Heart left ventricle (tissue), 16 donors: ENCODE measurements around the gene CCDC18. TPM values are rescaled to one million over a fixed set of nuclear protein-coding genes. Genes with fewer than 3 reads are reported as not detected.

Source experiments
- ATAC-seq, 4 donors: fragments of 200-7000 bp; cut with Tn5 transposase; one replicate each; pipeline ENCODE4 v1.9.1; 2020 to 2022; ENCODE audit warnings: moderate library complexity in 4 of 4, mild to moderate bottlenecking in 3 of 4, moderate number of reproducible peaks in 1 of 4
- DNase-seq, 5 donors: peaks; one replicate each; pipeline ENCODE4 v3.0.0-alpha.2; 2020
- H3K27ac ChIP-seq, 12 donors: fragments of 200-600 bp; sonication (generic) in 4 of 12; one replicate each; pipeline versions ENCODE4 v1.5.0 to v1.8.0; 2016 to 2022; ENCODE audit warnings: mild to moderate bottlenecking in 2 of 12
- H3K27me3 ChIP-seq, 9 donors: fragments of 200-600 bp; sonication (generic) in 2 of 9; one replicate each; pipeline versions ENCODE4 v1.5.1 to v1.8.0; 2016 to 2022; ENCODE audit warnings: mild to moderate bottlenecking in 3 of 9
- H3K36me3 ChIP-seq, 9 donors: fragments of 200-600 bp; sonication (generic) in 2 of 9; one replicate each; pipeline versions ENCODE4 v1.5.0 to v1.8.0; 2018 to 2022; ENCODE audit warnings: mild to moderate bottlenecking in 2 of 9
- H3K4me1 ChIP-seq, 12 donors: fragments of 200-600 bp; sonication (generic) in 4 of 12; one replicate each; pipeline versions ENCODE4 v1.5.0 to v1.8.0; 2016 to 2022; ENCODE audit warnings: mild to moderate bottlenecking in 3 of 12
- H3K4me3 ChIP-seq, 12 donors: fragments of 200-600 bp; sonication (generic) in 4 of 12; one replicate each; pipeline versions ENCODE4 v1.5.0 to v1.8.0; 2017 to 2022; ENCODE audit warnings: mild to moderate bottlenecking in 9 of 12, moderate library complexity in 4 of 12
- H3K9me3 ChIP-seq, 12 donors: fragments of 200-600 bp; sonication (generic) in 4 of 12; one replicate each; pipeline versions ENCODE4 v1.5.0 to v1.8.0; 2016 to 2022; ENCODE audit warnings: mild to moderate bottlenecking in 1 of 12
- POLR2A ChIP-seq, 2 donors: fragments of 450-650 bp; IDR thresholded peaks; one replicate each; pipeline ENCODE4 v1.6.1; 2017; ENCODE audit warnings: antibody characterized with exemption in 2 of 2, mild to moderate bottlenecking in 2 of 2, moderate library complexity in 2 of 2
- WGBS, 4 donors: extraction: QIAGEN DNeasy Blood & Tissue Kit in 2 of 4; methylation state at CpG; one replicate each; pipeline versions ENCODE4 v1.1.5 to v1.1.7; 2013 to 2018; 5-methylcytosine and 5-hydroxymethylcytosine counted together
- intact Hi-C, 10 donors: fragments of 100-400 bp; cut with DNase I; formaldehyde crosslinking; loops; one replicate each; pipeline versions ENCODE4 v1.11.1 to v1.14.2; 2022
- polyA plus RNA-seq, 2 donors: library from polyadenylated mRNA; stranded (reverse); fragments of 200-250 nt; gene quantifications; one replicate each; pipeline ENCODE4 v1.2.3, GENCODE V29; 2013
- total RNA-seq, 9 donors: library from RNA; depleted of rRNA in 2 of 9; stranded (reverse); fragments of >200 nt in 2 of 9; fragmentation: NEBNext Ultra II Directional in 3 of 9; extraction: Animal tissue kit (Norgen Biotek cat#: 25700) in 3 of 9; gene quantifications; one replicate each; pipeline versions ENCODE4 v1.1.0 to v1.2.4, GENCODE V29; 2016 to 2023
- TF ChIP-seq, protein P1 (sequence below), 12 donors: fragments of 200-600 bp; sonication (generic) in 4 of 12; IDR thresholded peaks; one replicate each; pipeline versions ENCODE4 v1.5.0 to v1.8.0; 2018 to 2022; ENCODE audit warnings: antibody characterized with exemption in 12 of 12, mild to moderate bottlenecking in 5 of 12
- donor health status: ischemic (EF 13 %, LVEDD 7.1; RV severe dilation, severe dysfunction).
- donor health status: healthy with polysubstance abuse.
- donor health status: DM: no; HTN: yes; CAD: no.
- donor health status: DM: no; HTN: no; CAD: no.
- donor health status: ischemic (EF 25% LVEDD 6.9; RV normal size, moderate dysfunction).
- donor health status: ischemic (EF 25% LVEDD 5.7; RV mildly dilated, moderate dysfunction).
- donor health status: healthy.
- donor health status: DM: yes; HTN: yes; CAD: no.
- donor health status: ischemic (EF 35%, LVEDD 5.7; RV mildly dilated, moderate dysfunction).
- donor health status: nonischemic (EF 11% LVEDD 7.7; RV severe dilation, severe dysfunction).
- donor health status: DM: yes; HTN: yes; CAD: no.
- donor health status: PGD.
- donor health status: ischemic (EF 29% LVEDD 5.4; RV normal size, mild dysfunction).
- donor health status: nonischemic (EF 23%, LVEDD 6.1; RV moderate dilation, normal function).

CCDC18 gene
- total and polyA plus RNA-seq, 11 donors, result 1.7 to 8.9 (median 3.4) TPM

DNA sequence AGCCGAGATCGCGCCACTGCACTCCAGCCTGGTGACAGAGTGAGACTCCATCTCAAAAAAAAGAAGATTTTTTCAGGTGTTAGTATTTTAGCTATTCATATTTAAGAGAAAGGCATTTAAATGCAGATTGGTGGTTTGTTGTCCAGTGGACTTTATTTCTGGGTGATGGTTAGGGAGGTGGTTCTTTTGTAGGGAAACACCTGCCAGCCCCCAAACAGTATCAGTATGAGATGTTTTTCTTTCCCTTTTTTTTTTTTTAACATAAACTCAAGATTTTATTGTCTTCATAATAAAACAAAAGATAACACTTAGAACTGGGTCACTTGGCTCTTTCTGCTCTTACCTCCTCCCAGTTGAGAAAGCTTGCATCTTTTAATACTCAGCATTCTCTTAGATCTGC is 9.9 kb downstream of the CCDC18 start:
- Histone ChIP-seq H3K9me3 (no peaks in the 10 kb centered on the region), H3K4me3 (no peak overlapping the region), H3K36me3 (peaks cover 0 to 6% (median 0%) of the 10 kb centered on the region in 9 donors), H3K4me1 (peaks cover 0 to 13% (median 0%) of the 10 kb centered on the region in 12 donors), H3K27ac (no peak overlapping the region), H3K27me3 (no peaks in the 10 kb centered on the region)
- intact Hi-C loops, result no loop called here
- DNase-seq (no peak), ATAC-seq (no peak)
- no peak for TF ChIP-seq POLR2A (IDR thresholded peaks at IDR 0.05)
- TF ChIP-seq, protein P1, sequence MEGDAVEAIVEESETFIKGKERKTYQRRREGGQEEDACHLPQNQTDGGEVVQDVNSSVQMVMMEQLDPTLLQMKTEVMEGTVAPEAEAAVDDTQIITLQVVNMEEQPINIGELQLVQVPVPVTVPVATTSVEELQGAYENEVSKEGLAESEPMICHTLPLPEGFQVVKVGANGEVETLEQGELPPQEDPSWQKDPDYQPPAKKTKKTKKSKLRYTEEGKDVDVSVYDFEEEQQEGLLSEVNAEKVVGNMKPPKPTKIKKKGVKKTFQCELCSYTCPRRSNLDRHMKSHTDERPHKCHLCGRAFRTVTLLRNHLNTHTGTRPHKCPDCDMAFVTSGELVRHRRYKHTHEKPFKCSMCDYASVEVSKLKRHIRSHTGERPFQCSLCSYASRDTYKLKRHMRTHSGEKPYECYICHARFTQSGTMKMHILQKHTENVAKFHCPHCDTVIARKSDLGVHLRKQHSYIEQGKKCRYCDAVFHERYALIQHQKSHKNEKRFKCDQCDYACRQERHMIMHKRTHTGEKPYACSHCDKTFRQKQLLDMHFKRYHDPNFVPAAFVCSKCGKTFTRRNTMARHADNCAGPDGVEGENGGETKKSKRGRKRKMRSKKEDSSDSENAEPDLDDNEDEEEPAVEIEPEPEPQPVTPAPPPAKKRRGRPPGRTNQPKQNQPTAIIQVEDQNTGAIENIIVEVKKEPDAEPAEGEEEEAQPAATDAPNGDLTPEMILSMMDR (IDR thresholded peaks at IDR 0.05), result no peak
- WGBS, 4 donors, result 93 to 98% (median 97%) methylated on average over 3 of the region's 3 CpGs

DNA sequence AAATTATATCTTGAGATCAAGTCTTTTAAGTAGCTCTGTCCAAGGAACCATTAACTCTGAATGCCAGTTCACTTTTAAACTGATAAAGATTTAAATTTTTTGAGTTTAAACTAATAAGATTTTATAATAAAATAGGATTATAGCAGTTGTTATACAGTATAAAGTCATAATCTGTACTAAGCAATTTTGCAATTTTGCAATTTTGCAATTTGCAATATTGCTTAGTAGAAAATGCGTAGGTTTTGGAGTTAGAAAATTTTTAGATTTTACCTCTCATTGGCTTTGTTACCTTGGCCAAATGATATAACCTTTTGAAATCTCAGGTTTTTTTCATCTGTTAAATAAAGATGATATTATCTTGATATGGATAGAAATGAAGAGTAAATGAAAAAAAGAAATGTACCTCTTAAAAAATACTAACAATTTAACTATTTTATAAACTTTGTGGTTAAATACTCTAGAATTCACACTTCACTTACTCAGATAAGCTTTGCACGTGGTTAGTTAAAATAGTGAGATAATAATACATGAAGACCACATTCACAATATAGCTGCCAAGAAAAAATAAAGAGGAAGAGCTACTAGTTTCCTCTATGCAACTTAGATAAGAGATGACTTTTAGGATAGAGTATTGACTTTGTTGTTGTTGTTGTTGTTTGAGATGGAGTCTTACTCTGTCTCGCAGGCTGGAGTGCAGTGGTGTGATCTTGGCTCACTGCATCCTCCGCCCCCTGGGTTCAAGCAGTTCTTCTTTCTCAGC is 13.9 kb downstream of the CCDC18 start:
- Histone ChIP-seq H3K27ac (no peak overlapping the region), H3K9me3 (no peaks in the 10 kb centered on the region), H3K36me3 (peaks cover 0 to 15% (median 0%) of the 10 kb centered on the region in 9 donors), H3K4me1 (no peaks in the 10 kb centered on the region), H3K27me3 (no peaks in the 10 kb centered on the region), H3K4me3 (no peak overlapping the region)
- WGBS, 4 donors, result 87 to 90% (median 88%) methylated on average over 4 of the region's 4 CpGs
- no peak for TF ChIP-seq POLR2A (IDR thresholded peaks at IDR 0.05)
- TF ChIP-seq, protein P1 (IDR thresholded peaks at IDR 0.05), result no peak
- no peak for ATAC-seq
- DNase-seq, result no peak
- intact Hi-C loops, result no loop called here

DNA sequence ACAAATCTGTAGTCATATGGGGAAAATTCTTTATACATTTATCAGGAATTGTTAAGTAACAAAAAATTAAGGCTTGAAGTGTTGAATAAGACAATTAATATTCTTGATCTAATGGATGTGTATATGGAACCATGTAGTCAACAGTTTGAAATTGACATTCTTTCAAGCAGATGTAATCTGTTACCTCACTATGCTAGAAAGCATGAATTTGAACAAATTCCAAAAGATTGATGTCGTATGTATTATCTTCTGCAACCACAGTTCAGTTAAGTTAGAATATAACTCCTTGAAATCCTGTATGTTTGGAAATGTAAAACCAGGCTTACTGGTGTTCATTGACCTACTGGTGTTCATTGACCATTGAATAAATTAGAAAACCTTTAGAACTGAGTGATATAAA is 16.1 kb downstream of the CCDC18 start:
- Histone ChIP-seq H3K9me3 (no peaks in the 10 kb centered on the region), H3K4me1 (no peaks in the 10 kb centered on the region), H3K4me3 (no peak overlapping the region), H3K27ac (no peak overlapping the region), H3K36me3 (peaks cover 0 to 22% (median 0%) of the 10 kb centered on the region in 9 donors), H3K27me3 (no peaks in the 10 kb centered on the region)
- 77 to 93% (median 79%) methylated on average over 1 of the region's 1 CpG for WGBS, 4 donors
- no peak for DNase-seq
- no peak for ATAC-seq
- intact Hi-C loops, result no loop called here
- TF ChIP-seq, protein P1 (IDR thresholded peaks at IDR 0.05), result no peak
- no peak for TF ChIP-seq POLR2A (IDR thresholded peaks at IDR 0.05)

DNA sequence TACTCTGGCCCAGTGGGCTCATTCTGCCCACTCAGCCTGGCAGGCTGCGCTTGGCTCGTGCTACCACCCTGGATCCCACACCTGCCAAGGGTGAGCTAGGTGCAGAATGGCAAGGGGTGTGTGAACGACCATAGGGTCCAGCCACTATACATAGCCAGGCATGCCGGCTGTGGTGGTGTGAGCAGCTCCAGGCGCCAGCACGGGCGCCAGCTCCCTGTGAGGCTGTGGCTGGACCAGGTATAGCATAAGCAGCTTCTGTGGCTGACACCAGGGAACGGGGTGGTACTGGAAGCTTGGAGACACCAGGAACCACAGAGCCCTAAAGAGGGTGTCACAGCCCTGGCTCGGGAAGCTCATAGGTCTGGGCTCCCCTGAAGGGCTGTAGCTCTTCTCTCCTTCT is 18.6 kb downstream of the CCDC18 start:
- WGBS, 4 donors, result 93 to 98% (median 97%) methylated on average over 9 of the region's 9 CpGs
- H3K4me3 ChIP-seq, result no peak overlapping the region
- no peaks in the 10 kb centered on the region for H3K27me3 ChIP-seq
- DNase-seq (no peak), ATAC-seq (no peak)
- TF ChIP-seq, protein P1 (IDR thresholded peaks at IDR 0.05), result no peak
- TF ChIP-seq POLR2A (IDR thresholded peaks at IDR 0.05), result no peak
- H3K27ac ChIP-seq, result no peak overlapping the region
- no peaks in the 10 kb centered on the region for H3K9me3 ChIP-seq
- H3K36me3 ChIP-seq, result peaks cover 0 to 32% (median 0%) of the 10 kb centered on the region in 9 donors
- intact Hi-C loops, result no loop called here
- H3K4me1 ChIP-seq, result no peaks in the 10 kb centered on the region
